GM19238 (cell line): ENCODE data around the gene HEPHL1.

Source experiments
- DNase-seq: peaks from one replicate; pipeline ENCODE4 v3.0.0; 2011; ENCODE audit warnings: low spot score; ENCODE audit not compliant: insufficient read length

Gene HEPHL1

GRCh38 chr11:94128746-94129511 is 107.8 kb downstream of the HEPHL1 start, which contains the start of gene PANX1:
TSS of gene PANX1 (plus strand) at chr11:94128841. CDS start at chr11:94129313, 472 bp downstream.
- peak; percentile 67 for DNase-seq

- no peak for DNase-seq
Measured at GRCh38 chr11:94129512-94130297, 108.6 kb downstream of the HEPHL1 start.

DNA sequence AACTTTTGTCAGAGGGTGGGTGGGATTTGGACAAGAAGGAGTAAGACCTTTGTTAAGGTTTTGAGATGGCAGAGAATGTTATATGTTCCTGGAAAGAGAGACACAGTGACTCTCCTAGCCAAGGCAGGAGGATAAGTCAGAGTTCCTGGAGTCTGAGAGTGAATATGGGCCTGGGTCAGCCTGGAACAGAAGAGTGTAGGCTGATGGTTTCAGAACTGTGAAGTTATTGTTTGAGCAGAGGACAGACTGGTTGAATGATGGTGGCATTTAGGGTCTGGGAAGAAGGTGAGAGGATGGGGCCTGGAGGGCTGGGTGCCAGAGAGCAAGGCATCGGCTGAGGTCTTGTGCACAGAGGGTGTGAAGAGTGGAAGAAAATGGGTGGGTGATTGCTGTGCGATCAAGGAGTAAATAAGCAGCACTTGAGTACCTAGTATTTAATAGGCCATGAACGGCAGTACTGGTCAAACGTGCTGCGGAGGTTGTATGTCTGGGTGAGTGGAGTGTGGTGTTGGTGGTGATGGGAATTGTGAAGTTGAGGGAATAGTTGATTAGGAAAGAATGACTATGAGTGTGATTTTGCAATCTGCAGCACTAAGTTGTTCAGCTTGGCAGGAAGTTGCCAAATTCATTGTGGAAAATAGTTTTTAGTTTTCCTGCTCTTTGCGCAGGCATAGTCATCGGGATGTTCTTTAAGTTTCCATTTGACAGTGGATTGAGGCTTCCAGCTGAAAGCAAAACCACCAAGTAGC is 109.3 kb downstream of the HEPHL1 start:
- DNase-seq = no peak

GRCh38 chr11:94131047-94131717 is 110.0 kb downstream of the HEPHL1 start:
- DNase-seq = no peak

DNA sequence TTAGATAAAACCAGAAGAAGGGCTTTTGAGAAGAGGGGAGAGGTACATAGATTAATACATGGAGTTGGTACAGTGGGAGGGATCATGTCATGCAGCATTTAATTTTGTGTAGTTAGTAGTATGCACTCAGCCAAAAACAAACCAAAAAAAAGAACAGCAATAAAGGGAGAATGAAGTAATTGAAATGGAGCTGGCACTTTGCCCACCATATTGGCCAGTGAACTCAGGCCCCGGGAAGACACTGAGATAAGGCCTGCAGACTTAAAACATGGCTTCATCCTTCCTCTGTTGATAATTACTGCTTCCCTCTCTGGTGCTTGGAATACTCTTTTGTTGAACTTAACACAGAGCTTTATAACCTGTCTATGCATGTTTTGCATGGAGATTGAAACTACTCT is 110.6 kb downstream of the HEPHL1 start:
- no peak for DNase-seq

GRCh38 chr11:94132152-94132558 is 111.0 kb downstream of the HEPHL1 start:
- no peak for DNase-seq

DNA sequence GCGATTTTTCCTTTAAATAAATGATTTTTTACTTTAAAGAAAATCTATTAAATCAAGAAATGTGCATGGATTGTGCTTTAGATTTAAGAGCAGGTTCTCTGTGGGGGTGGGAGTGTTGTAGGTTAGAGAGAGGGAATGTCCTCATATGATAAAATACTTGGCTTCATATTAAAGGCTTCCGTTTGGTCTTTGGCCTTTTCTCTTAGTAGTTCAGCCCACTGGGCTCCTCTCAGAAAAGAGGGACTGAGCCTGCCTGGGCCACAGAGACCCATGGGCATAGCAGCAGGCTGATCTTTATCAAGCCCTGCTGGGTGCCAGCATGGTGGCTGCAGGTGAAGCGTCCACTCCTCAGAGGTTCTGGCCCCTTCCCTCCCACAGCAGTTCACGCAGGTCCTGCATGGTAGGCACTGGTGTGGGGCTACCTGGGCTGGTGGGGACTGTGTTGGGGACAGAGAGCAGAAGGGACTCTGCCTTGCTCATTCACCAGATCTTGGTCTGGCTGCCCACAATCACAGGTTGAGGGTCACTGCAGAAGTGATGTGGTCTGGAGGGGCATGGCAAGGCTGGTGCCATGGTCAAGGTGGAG is 111.8 kb downstream of the HEPHL1 start:
- DNase-seq = no peak

GRCh38 chr11:94133752-94134151 is 112.6 kb downstream of the HEPHL1 start:
- no peak for DNase-seq

- DNase-seq = no peak
Measured at GRCh38 chr11:94134651-94135512, 113.7 kb downstream of the HEPHL1 start.

DNA sequence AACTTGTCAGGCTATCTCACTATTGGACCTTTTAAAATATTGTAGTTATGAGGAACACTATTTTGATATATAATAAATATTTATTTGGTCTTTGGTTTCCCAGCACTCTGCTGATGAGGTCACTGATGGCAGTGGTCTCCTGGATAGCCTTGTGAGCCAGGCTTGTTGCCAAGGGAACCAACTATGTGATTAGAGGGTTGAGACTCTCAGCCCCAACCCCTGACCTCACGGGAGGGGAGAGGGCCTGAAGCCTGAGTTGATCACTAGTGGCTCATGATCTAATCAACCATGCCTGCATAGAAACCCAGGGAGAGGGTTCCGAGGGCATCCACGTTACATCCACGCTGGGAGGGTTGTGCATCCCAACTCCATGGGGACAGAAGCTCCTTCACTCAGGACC is 118.3 kb downstream of the HEPHL1 start:
- no peak for DNase-seq

- DNase-seq = no peak
Measured at GRCh38 chr11:94140154-94140655, 119.1 kb downstream of the HEPHL1 start.

DNA sequence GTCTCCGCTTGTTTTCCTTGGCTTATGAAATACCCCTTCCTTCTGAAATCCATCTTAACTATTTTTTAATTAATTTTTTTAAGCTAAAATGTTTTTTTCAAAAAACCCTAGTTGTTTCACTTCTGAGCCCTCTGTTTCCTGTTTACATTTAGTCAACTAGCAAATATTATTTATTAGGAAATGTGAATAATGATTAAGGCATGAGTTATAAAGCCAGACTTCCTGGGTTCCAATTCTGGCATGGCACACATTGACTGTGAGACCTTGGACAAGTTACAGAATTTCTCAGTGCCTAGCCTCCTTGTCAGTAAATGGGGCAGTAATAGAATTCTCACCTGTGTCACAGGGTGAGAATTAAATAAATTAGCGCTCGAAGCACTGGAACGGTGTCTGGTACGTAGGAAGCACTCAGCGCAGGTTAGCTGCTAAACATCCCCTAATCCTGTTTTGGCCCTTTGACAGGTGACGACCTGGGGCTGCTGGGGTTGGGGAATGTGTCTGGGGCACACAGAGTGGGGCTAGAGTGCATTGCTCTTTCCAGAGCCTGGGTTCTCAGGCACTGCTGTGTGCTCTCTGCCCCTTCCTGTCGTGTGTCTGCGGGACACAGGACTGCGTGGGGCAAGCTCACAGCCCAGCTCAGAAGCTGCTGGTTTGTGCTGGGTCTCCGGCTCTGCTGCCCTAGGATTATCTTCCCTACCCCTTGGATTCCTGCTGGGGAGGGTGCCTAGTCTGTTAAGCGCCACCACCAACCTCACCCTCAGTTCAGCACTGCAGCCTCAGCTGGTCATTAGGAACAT is 120.6 kb downstream of the HEPHL1 start:
- no peak for DNase-seq

GRCh38 chr11:94142308-94143281 is 121.4 kb downstream of the HEPHL1 start:
- no peak for DNase-seq

- no peak for DNase-seq
Measured at GRCh38 chr11:94144216-94144615, 123.1 kb downstream of the HEPHL1 start.

DNA sequence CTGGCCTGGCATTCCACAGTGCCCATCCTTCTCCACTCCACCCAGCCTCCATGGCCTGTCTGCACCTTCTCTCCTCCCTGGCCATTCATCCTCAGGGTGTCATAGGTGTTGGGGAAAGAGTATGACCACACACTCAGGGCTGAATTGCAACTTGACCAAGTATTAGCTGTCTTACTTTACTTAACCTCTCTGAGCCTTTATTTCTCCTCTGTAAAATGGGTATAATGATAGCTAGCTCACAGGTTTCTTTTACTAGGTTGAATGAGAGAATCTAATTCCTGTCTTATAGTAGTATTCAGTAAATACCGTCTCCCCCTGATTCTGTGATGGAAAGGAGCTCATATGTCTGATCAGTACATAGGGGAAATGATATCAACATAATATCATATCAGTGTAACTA is 123.5 kb downstream of the HEPHL1 start:
- no peak for DNase-seq

- DNase-seq = no peak
Measured at GRCh38 chr11:94145431-94145830, 124.3 kb downstream of the HEPHL1 start.

DNA sequence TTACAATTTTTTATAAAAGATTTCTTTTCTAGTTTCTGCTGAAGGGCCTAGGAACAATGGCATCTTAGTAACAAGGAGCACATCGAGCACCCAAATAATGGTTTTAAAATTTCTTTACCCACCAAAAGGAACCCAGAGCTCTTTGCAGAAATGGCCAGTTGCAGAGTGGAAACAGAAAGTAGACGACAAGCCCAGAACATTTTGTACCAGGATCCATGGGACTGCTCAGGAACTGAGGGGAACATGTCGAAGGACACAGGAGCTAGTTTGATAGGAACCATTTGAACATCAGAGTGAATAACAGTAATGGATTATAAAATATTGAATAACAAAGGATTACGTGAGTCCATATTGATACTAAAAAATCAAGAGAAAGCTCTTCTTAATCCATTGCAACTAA is 124.8 kb downstream of the HEPHL1 start:
- no peak for DNase-seq

DNA sequence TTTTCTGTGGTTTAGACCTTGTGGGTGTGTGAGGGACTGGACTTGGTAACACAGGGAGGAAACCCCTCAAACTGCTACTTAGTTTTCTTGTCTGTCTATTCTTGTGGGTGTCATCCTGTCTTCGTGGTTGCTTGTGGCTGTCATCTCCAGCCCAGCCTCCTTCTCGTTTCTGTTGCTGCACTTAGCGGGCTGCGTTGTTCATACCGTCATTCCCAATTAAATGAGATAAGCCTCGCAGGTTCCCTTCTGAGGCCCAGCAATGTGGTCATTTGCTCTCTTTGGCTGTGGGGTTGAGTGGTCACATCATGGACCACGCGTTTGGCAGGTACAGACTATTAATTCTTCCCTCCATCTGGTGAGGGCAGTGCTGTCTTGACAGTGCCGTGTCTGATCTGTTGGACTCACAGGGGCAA is 126.3 kb downstream of the HEPHL1 start:
- no peak for DNase-seq
